Middle frontal gyrus (tissue), 1 donor: Measurements from ENCODE around the gene DKC1.

Source experiments
- DNase-seq: peaks from one replicate; pipeline ENCODE4 v3.0.0-alpha.2; 2015; ENCODE audit warnings: low spot score; ENCODE audit errors: extremely low spot score

DKC1 gene

DNA sequence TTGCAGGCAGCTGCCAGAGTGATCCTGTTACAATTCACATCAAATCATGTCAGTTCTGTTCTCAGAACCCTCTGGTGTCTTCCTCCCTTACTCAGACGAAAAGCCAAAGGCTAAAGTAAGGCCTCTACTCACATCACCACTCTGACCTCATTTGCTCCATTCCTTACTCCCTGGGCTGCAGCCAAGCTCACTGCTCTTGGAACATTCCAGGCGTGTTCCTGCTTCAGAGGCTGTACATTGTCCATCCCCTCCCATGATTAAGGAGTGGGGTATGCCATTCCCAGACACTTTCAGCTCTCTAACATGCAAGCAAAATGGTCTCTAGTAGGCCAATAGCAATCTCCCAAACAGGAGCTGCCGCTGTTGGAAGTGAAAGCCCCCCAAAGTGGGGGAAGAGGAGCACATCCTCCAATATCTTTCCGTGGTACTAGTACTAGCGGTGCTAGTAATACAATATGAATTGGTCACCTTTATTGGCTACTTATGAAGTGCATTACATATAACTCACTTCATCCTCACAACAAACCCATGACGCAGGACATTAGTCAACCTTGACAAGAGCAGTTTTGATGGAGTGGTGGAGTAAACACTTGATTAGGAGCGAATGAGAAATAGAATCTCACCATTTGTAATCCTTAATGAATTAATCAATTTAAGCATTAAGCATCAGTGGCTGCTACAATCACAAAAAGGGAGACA is 26.8 kb upstream of the DKC1 start:
- DNase-seq: no peak

DNA sequence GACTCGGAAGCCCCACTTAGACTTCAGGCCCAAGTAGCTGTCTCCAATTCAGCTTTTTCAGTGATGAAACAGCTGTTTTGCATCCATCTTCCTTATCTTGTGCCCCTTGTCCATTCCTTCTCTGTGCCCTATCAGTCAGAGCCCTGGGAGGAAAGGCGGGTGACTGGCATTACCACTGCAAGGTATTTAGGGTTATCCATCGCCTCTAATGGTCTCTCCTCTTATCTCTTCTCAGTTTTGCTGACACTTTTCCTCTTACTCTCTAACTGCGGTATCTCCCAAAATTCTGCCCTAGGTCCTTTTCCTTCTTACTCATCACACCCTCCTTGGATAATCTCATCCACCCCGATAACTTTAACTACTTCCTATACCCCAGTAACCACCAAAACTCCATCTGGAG is 25.5 kb upstream of the DKC1 start:
- no peak for DNase-seq

GRCh38 chrX:154738011-154738738 is 24.5 kb upstream of the DKC1 start:
- DNase-seq: no peak

DNA sequence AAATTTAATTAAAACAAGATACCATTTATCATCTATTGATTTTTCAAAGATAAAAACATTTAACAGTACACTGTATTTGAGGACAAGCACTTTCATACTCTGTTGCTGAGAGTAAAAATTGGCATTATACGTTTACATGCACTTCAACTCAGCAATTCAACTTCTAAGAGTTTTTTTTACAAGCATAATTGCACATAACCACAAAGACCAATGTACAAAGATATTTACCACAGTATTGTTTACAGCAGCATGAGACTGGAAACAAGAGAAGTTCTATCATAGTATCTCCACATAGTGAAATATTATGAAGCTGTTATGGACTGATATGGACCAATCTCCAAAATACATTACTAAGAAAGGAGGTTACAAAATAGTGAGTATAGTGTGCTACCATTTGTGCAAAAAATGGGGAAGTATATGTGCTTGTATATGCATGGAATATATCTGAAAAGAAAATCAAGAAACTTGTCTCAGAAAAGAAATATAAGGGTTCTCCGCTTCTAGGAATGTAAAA is 22.7 kb upstream of the DKC1 start:
- DNase-seq: no peak

DNA sequence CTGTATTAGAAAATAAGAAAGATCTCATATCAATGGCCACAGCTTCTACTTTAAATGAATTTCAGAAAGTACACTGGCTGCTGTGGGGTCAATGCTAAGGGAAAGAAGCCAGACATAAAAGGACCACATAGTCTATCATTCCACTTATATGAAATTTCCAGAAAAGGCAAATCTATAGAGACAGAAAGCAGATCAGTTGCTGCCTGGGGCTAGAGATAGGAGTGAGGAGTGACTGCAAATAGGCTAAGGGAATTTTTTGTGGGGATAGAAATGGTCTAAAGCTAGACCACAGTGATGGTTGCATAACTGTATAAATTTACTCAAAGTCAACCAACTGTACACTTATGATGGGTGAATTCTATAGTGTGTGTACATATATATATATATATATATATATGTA is 20.1 kb upstream of the DKC1 start:
- DNase-seq: no peak

DNA sequence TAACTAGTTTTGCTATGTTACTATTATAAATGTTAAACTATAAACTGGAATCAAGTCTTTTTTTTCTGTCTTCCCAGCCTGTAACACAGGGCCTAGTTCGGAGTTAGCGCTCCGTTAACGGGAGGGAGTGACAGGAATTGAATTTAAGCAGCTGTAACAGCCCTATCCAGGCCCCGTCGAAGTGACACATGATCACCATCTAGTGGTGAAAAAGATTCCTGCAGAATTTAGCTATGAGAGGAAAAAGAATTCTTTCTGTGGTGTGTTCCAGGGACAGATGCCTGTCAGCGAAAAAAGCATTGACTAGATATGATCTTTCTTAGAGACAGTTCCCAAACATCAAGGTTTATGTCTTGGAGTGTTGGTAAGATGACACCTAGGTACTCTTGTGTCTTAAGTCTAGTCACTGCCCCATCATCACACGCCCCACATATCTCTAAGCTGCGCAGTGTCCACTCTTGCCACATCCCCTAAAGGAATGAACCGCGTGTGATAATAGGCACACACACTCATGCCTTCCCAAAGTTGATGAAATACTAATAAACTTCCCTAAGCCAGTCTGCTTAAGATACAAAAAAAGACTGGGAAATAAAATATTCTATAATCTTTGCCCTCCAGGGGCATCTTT is 13.8 kb upstream of the DKC1 start:
- peak; percentile 18 for DNase-seq

DNA sequence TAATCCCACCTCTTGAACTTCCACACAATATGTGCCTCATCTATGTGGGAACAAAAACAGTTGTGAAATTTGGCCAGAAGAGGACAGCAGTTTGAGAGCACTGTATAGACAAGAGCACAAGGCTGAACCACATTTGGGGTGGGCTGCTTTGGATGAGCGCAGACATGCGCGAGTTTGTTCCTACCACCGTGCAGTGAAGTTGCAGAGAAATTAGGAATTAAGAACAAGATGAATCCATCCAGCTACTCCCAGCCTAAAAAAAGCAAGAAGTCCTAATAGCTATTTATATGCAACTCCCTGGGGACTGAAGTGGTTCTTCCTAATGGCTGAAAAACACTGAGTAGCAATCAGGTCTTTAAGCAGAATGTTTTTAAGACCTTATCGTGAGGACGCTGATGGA is 12.8 kb upstream of the DKC1 start:
- no peak for DNase-seq

DNA sequence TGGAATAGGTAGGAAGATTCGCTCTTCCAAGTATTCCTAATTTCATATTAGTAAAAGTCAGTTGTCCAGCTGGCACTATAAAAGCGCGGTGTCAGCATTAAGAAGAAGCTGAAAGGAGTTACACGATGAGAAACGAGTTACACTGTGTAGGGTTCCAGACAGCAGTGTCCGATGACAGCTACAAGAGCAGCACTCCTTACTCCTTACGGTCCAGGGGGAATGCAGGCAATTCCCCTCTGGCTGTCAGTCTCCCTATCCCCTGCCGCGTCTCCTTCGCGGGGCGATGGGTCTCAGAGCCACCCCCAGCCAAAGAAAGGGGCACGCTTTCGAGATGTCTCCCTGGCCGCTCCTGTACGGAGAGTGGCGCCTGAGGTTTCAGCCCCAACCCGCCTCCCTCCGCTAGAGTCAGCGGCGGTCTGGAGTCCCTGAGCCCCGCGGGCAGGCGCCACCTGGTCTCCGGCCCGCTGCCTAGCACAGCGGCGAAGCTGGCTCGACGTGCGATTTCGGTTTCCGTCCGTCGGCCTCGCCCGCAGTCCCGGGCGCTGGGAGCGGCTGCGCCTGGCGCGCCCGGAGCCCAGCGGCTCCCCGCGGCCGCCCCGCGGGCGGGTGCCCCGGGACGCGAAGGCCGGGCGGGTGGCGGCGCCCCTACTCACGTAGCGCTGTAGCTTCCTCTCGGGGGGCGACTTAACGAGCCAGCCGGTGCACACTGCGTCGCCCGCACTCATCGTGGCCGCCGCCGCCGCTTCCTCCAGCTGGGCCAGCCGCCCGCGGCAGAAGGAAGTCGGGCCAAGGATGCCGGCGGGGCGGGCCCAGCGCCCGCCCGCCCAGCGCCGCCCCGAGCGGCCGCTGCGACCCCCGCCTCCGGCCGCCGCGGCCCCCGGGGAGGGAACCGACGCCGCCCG is 12.1 kb upstream of the DKC1 start, which contains the start of gene GAB3:
Gene GAB3 (minus strand): TSS at position 777 of the 902 bp plus-strand sequence. CDS start 52 bp downstream, at position 725.
- DNase-seq: no peak

DNA sequence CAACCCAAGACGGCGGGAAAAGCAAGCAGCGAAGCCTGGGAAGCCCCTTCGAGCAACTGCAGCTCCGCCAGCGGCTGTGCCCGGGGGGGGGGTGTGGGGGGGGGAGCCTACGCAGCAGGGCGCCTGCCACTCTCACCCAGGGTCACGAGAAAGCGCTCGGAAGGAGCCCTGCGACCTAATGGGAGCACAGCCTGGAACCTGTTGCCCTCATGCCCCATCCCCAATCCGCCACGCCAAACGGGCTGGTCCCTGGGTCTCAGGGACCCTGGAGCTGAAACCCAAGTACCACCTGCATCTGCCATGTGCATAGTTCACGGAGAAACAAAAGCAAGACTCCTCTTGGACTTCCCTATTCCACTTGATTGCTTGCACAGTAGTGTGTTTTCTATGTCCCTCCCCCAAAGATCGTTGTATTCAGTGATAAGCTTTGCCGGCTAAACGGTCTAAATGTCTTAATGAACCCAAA is 11.4 kb upstream of the DKC1 start:
- DNase-seq: no peak

GRCh38 chrX:154751669-154752271 is 10.9 kb upstream of the DKC1 start:
- no peak for DNase-seq

DNA sequence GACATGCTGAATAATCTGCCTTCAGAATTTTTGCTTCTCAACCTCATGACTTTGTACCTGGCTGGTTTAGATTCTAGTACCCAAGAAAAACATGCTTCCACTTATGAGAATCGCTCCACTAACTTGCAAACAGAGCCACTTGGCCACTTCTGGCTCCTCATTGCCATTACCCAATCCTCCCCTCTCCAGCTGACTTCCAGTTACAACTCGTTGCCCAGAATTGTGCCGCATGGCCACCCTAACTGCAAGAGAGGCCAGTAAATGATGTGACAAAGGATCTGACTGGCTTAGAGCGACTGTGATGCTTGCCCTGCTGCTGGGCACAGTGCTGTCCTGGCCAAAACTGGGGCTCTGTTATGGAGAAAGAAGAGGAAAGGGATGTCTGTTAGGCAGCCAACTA is 4.0 kb upstream of the DKC1 start:
- no peak for DNase-seq

- DNase-seq: no peak
Measured at GRCh38 chrX:154761977-154762536, 607 bp upstream of the DKC1 start.

- DNase-seq: no peak
Measured at GRCh38 chrX:154774622-154775021, 12.0 kb downstream of the DKC1 start.

DNA sequence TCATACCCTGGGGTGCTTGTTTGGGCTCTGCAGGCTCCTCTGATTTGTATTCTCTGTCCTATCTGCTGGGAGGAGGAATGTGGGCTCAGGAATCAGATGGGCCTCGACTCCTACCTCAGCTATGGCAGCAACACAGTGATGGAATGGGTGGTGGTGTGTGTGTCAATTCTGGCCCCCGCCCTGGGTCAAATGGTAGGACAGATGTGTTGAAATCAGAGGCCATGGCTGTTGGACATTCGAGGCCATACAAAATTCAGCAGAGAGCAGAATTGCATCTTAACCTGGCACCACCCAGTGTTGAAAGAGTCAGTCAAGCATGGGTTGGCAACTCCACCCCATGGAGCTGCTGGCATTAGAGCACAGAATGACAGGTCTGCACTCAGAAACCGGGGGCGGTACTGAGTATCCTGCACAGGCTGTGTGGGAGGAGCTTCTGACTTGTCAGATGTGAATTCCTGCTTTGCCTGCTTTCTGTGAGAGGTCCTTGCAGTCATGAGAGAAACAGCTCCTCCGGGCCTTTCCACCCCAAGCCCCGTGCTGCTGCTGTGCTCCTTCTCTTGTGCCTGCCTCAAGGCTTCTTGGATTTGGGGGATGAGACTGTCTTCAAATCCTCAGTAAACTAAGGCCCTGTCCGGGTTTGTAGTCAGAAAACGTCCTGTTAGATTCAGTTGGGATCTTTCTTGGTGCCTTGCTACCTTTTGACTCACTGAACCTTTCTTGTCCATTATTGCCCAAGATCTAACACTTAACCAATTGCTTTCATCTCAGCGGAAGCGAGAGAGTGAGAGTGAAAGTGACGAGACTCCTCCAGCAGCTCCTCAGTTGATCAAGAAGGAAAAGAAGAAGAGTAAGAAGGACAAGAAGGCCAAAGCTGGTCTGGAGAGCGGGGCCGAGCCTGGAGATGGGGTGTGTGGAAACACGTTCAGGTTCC is 13.0 kb downstream of the DKC1 start:
- DNase-seq: no peak

GRCh38 chrX:154776753-154777152 is 14.1 kb downstream of the DKC1 start:
- no peak for DNase-seq

- no peak for DNase-seq
Measured at GRCh38 chrX:154779261-154779660, 16.6 kb downstream of the DKC1 start.

- DNase-seq: no peak
Measured at GRCh38 chrX:154780968-154781367, 18.3 kb downstream of the DKC1 start.

DNA sequence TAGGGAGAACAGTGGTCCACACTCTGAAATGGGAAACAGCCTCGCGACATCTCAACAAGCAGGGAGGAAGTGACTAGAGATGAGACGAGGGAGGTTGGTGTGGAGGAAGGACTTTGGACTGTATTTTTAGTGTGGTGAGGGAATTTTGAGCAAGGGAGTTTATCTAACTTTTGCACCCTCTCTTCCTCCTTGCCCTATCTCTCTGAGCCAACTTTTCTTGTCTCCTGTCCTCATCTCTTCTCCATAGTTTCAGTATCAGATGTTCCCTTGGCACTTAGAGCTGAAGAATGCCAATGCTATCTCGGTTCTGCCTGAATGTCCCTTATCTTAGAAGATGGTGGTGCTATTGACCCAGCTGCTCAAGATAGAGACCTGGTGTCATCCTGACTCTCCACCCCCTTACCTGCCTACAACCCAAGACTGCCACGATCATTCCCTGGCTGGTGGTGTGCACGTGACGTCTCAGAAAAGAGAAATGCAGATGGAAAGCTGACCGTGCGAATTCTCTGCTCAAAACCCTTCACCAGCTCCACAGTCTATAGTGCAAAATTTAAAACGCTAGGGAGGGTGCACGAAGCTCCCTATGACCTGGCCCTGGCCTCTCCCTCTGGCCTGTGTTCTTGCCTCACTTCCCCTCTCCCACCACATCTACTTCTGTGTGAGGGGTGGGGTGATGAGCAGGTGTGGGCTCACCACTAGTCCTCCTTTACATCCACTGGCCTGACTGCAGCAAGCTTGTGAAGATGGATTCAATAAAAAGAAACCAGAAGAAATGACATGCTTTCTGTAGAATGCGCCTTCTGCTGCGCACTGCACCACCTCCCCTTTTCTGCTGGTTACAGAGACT is 21.7 kb downstream of the DKC1 start:
- DNase-seq: no peak
